ENCODE data around the gene DCTN4. TPM values are rescaled to one million over a fixed set of nuclear protein-coding genes. Genes with fewer than 3 reads are reported as not detected.

Gene DCTN4
- total and polyA plus RNA-seq, 2 of the 4 experiments (the other 2 are of a cell fraction) = 28.1 to 50.2 TPM

GRCh38 chr5:150801117-150801927 lies 42.5 kb upstream of the DCTN4 start:
- Histone ChIP-seq H3K27me3 (ENCODE audit: control insufficient read depth, insufficient read depth, low read length) (no peaks in the 10 kb centered on the region), H4K8ac (ENCODE audit: low read depth in 2 of 2, low read length in 2 of 2) (peak overlapping the region; percentile 17 to 89; a peak in 3 of 4 replicates), H2BK20ac (ENCODE audit: low read depth, low read length) (peak overlapping the region; percentile 50; the same call in 1 of the 2 replicates), H3K9me1 (ENCODE audit: insufficient read depth, low read length) (0 out of 2 replicates have a peak, but pooled peaks cover 3% of the 10 kb centered on the region), H2BK15ac (ENCODE audit: low read depth, low read length) (peak overlapping the region; percentile 66; the same call in 2 of the 3 replicates), H3K23ac (ENCODE audit: low read depth, low read length) (peak overlapping the region; percentile 5; the same call in 1 of the 2 replicates), H2AK5ac (ENCODE audit: low read depth, low read length) (no peak overlapping the region), H3K56ac (ENCODE audit: extremely low read depth, insufficient read depth, low read length) (peak overlapping the region; percentile 69; the same call in 1 of the 2 replicates), H3K4me3 (ENCODE audit: insufficient read depth, low read depth, low read length) (peak overlapping the region; percentile 36), H3K27ac (ENCODE audit: insufficient read depth, low read length) (peak overlapping the region; percentile 54), H2AK9ac (replicated peaks; ENCODE audit: low read depth, low read length, poor library complexity) (no peak overlapping the region), H3K9me3 (ENCODE audit: control insufficient read depth, insufficient read depth, low read length) (no peaks in the 10 kb centered on the region; the same call in 1 of the 2 replicates), H4K20me1 (ENCODE audit: insufficient read depth, low read length) (no peaks in the 10 kb centered on the region), H3K4me2 (ENCODE audit: low read depth, low read length) (peak overlapping the region; percentile 98), H4K5ac (ENCODE audit: low read depth, low read length) (peak overlapping the region; percentile 86), H4K91ac (ENCODE audit: insufficient read depth, low read depth, low read length) (peak overlapping the region; percentile 59), H2AFZ (replicated peaks; ENCODE audit: low read length, poor library complexity) (peak overlapping the region; percentile 92), H3K79me1 (ENCODE audit: low read depth in 1 of 2, low read length in 2 of 2) (peaks cover 2 to 11% of the 10 kb centered on the region in 2 experiments; a peak in 2 of 4 replicates), H3K36me3 (ENCODE audit: control insufficient read depth, insufficient read depth, low read length) (peaks cover 7% of the 10 kb centered on the region), H3K9ac (ENCODE audit: low read depth, low read length) (peak overlapping the region; percentile 67), H3K18ac (ENCODE audit: low read depth, low read length) (peak overlapping the region; percentile 79), H2BK120ac (ENCODE audit: low read depth, low read length) (peak overlapping the region; percentile 76), H3K4me1 (ENCODE audit: control insufficient read depth, insufficient read depth, low read length) (peaks cover 8% of the 10 kb centered on the region), H3K4ac (ENCODE audit: low read depth, low read length) (peak overlapping the region; percentile 56), H2BK5ac (ENCODE audit: low read depth, low read length, poor library complexity, severe bottlenecking) (peak overlapping the region; percentile 68), H3K14ac (replicated peaks; ENCODE audit: low read depth, low read length) (peak overlapping the region; percentile 75)
- in situ Hi-C loops (cut with MboI; ENCODE audit: low sequenced_read_pairs) (no loop called here), dilution Hi-C loops (cut with HindIII; ENCODE audit: low sequenced_read_pairs, unreplicated experiment) (no loop called here), intact Hi-C loops (cut with micrococcal nuclease) (loop anchor here (1.0 to 5.0 kb wide), 5 partner anchors 46 to 721 kb away; partner anchors contain the start of gene GM2A)
- ATAC-seq (ENCODE audit: low read depth) = peak; percentile 93
- WGBS, 2 experiments (ENCODE audit: extremely low coverage in 2 of 2, insufficient read length in 1 of 2) = 7% methylated on average over 3 of the region's 15 CpGs; no CpG with 5 or more reads in 1 of the 2 experiments
- BruUV-seq (replicated peaks) = no TSS peak
- CTCF ChIA-PET = interaction anchor here (0.7 to 2.8 kb wide), 11 partner anchors 9 to 422 kb away, joined by 3 to 26 read pairs (median 7); partner anchors contain the start of genes IRGM and SMIM3
- peak; percentile 77 for DNase-seq
- POLR2A ChIA-PET (ENCODE audit: unreplicated experiment) = no interaction called here
- TF ChIP-seq CTCF (conservative IDR thresholded peaks at IDR 0.05; ENCODE audit: low read depth, low read length) = peak; percentile 66
- no peak for TF ChIP-seq MAFK (IDR thresholded peaks at IDR 0.05; ENCODE audit: low read depth, low read length)
- TF ChIP-seq MXI1 (IDR thresholded peaks at IDR 0.05; ENCODE audit: borderline replicate concordance, low read depth, low read length) = no peak
- no peak for TF ChIP-seq NFE2L2 (IDR thresholded peaks at IDR 0.05; ENCODE audit: low read depth, low read length)
- no peak for TF ChIP-seq RFX5 (IDR thresholded peaks at IDR 0.05; ENCODE audit: low read depth, low read length)
- no peak for TF ChIP-seq MAZ (IDR thresholded peaks at IDR 0.05; ENCODE audit: borderline replicate concordance, low read depth, low read length)
- no peak for TF ChIP-seq BHLHE40 (IDR thresholded peaks at IDR 0.05; ENCODE audit: low read depth, low read length)
- TF ChIP-seq SMC3 (IDR thresholded peaks at IDR 0.05; ENCODE audit: low read depth, low read length) = peak; percentile 59
- TF ChIP-seq USF2 (IDR thresholded peaks at IDR 0.05; ENCODE audit: low read depth, low read length) = no peak
- no peak for TF ChIP-seq RCOR1 (IDR thresholded peaks at IDR 0.05; ENCODE audit: insufficient replicate concordance, low read length)
- peak; percentile 53 for TF ChIP-seq RAD21 (IDR thresholded peaks at IDR 0.05; ENCODE audit: low read length)
- no peak; the same call in 1 of the 2 replicates for TF ChIP-seq POLR2A (IDR thresholded peaks at IDR 0.05; ENCODE audit: low read depth, low read length)
- TF ChIP-seq FOS (IDR thresholded peaks at IDR 0.05; ENCODE audit: low read depth, low read length) = no peak
- TF ChIP-seq CHD1 (IDR thresholded peaks at IDR 0.05; ENCODE audit: low read depth, low read length) = no peak

All from IMR-90 (cell line).